NOMO-1 treated with DMSO at 0.1 percent for 48 hours (cell line): Measurements from ENCODE around the gene SEC22C.

ENCODE experiments used
- DNase-seq: peaks from one replicate; lab custom pipeline; 2025; ENCODE audit not compliant: unreplicated experiment; lab: John Stamatoyannopoulos, UW

Gene SEC22C

GRCh38 chr3:42515976-42516375 lies 65.8 kb downstream of the SEC22C start:
- DNase-seq = no peak

GRCh38 chr3:42515391-42515916 lies 66.3 kb downstream of the SEC22C start:
- no peak for DNase-seq

- no peak for DNase-seq
Measured at GRCh38 chr3:42514876-42515275, 66.9 kb downstream of the SEC22C start.

GRCh38 chr3:42513521-42513920 lies 68.2 kb downstream of the SEC22C start:
- no peak for DNase-seq

GRCh38 chr3:42513121-42513520 lies 68.6 kb downstream of the SEC22C start:
- no peak for DNase-seq

- DNase-seq = no peak
Measured at GRCh38 chr3:42511736-42512135, 70.0 kb downstream of the SEC22C start.

GRCh38 chr3:42511201-42511600 lies 70.6 kb downstream of the SEC22C start:
- DNase-seq = no peak

GRCh38 chr3:42510325-42510724 lies 71.4 kb downstream of the SEC22C start:
- no peak for DNase-seq

GRCh38 chr3:42509111-42509510 lies 72.7 kb downstream of the SEC22C start:
- no peak for DNase-seq

GRCh38 chr3:42508562-42508961 lies 73.2 kb downstream of the SEC22C start:
- DNase-seq = no peak

GRCh38 chr3:42507761-42508335 lies 73.9 kb downstream of the SEC22C start:
- DNase-seq = peak; percentile 28

GRCh38 chr3:42507252-42507651 lies 74.5 kb downstream of the SEC22C start:
- no peak for DNase-seq

GRCh38 chr3:42505849-42506410 lies 75.8 kb downstream of the SEC22C start:
- DNase-seq = no peak

GRCh38 chr3:42505128-42505848 lies 76.5 kb downstream of the SEC22C start:
- no peak for DNase-seq

- no peak for DNase-seq
Measured at GRCh38 chr3:42504334-42505127, 77.2 kb downstream of the SEC22C start.

GRCh38 chr3:42503957-42504333 lies 77.8 kb downstream of the SEC22C start:
- DNase-seq = no peak

GRCh38 chr3:42503251-42503924 lies 78.4 kb downstream of the SEC22C start:
- DNase-seq = peak; percentile 2

- DNase-seq = peak; percentile 71
Measured at GRCh38 chr3:42502429-42503250, 79.1 kb downstream of the SEC22C start, which contains the start of gene VIPR1. TSS of gene VIPR1 (plus strand) at chr3:42502643. CDS start at chr3:42502736, 93 bp downstream.

- peak; percentile 55 for DNase-seq
Measured at GRCh38 chr3:42501681-42502428, 79.9 kb downstream of the SEC22C start.
